HG02870 (cell line): ENCODE results near the gene SULT1E1.

Experiments used
- ATAC-seq: cut with Tn5 transposase; IDR thresholded peaks from one replicate; pipeline ENCODE4 v1.9.1; 2021; ENCODE audit warnings: mild to moderate bottlenecking, moderate library complexity; ENCODE audit not compliant: unreplicated experiment

Gene SULT1E1, protein sequence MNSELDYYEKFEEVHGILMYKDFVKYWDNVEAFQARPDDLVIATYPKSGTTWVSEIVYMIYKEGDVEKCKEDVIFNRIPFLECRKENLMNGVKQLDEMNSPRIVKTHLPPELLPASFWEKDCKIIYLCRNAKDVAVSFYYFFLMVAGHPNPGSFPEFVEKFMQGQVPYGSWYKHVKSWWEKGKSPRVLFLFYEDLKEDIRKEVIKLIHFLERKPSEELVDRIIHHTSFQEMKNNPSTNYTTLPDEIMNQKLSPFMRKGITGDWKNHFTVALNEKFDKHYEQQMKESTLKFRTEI

DNA sequence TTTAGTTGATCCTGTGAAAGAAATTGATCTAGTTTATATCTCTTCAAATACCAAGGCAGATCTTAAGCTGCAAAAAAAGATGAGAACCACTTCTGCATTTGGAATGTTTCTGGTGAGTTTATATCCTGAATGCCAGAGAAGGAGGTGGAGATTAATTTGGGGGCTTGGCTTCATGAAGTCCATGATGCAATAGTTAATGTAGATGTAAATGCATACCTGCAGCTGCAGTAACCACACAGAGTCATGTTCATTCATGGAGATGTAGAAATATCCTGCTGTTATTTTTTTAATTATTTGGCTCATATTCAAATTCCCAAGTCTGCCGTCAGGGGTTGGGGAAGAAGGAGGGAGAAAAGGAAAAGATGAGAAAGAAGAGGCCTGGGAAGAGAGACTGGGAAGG is at the start of gene SULT1E1:
Gene SULT1E1, minus strand, starts transcription at position 94 of the 400 bp plus-strand sequence. CDS start 2,501 bp downstream, outside the sequence.
- no peak for ATAC-seq

DNA sequence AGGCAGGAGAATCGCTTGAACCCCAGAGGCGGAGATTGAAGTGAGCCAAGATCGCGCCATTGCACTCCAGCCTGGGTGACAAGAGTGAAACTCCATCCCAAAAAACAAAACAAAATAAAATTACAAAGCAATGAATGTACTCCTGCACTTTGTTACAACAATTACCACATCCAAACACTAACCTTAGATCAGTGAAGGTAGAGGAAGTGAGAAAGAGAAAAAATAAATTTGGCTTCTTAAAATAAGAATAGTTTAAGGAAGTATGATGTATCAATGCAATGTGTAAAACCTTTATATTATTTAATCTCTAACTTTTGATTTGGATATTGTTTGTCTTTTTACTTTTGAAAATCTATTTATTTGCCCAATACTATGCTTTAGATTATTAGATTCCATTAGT is 49.2 kb upstream of the SULT1E1 start:
- no peak for ATAC-seq

DNA sequence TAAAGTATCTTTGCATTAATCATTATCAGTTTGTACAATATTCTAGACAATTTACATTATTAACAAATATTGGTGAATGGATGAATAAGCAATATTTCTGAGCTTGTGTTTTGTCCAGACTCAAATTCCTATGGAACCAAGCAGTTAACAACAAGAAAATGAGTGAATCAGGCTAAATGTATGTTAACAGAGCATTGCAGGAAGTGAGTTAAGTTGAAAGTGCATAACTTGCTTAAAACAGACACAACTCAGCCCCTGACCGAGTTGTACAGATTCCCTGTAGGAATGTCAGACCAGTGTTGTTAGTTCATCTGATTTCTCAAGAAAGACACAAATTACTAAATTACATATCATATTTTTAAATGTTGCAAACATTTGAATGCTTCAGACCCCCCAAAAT is 47.2 kb upstream of the SULT1E1 start:
- ATAC-seq = no peak

DNA sequence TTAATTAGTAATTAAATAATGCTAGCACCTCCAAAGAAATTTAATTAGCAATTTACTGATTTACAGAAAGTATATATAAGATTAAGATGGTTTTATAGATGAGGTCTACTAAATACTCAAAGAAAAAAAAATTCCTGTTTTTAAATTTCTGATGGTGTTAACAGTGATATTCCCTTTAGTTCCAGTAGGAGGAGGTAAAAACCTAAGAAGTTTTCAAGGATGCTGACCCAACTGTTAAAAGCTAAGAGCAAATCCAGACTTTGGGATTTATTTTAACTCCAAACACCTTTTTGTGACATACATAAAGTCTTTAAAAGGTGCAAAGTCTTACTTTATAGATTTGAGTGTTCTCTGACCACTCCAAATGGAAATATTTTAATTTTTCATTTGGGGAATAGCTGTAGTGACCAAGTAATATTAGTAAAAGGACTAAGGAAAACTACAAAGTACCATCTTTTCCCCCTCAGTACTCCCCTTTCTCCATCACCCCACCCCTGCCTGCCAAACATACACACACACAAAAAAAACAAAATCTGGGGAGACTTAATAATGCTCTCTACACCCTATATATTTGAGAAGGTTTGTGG is 36.7 kb upstream of the SULT1E1 start:
- no peak for ATAC-seq

DNA sequence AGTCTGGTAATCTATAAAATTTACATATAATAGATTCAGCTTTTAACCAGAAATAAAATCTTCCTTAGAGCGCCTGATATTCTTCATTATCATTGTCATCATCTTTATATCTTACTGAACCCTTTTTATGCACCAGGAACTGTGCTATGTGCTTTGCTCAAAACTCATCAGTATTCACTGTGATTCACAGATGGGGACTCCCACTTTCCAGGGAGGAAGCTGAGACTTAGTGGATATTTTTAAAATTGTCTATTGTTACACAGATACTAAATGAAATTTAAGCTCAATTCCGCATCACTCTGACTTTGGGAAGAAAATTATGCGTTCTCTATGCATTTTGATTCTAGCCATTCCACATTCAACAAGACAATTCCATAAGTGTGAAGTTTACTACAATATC is 34.8 kb upstream of the SULT1E1 start:
- ATAC-seq = no peak

DNA sequence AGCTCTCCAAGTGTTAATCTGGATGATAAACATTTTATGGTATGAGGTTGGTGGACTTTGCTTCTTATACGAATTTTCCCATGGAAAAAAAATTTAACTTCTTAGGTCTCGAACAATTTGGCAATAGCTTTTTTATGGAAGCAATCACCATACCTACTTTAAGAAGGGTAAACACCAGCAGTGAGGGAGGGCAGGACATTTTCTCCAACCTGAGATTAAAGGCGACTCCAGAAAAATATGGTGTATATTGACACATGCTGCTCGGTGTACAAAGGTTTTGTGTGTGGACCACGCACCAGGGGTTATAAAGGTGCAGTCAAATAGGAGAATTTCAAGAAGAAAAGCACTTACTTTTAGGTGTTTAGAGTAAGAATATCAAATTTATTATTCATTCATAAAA is 34.2 kb upstream of the SULT1E1 start:
- no peak for ATAC-seq

DNA sequence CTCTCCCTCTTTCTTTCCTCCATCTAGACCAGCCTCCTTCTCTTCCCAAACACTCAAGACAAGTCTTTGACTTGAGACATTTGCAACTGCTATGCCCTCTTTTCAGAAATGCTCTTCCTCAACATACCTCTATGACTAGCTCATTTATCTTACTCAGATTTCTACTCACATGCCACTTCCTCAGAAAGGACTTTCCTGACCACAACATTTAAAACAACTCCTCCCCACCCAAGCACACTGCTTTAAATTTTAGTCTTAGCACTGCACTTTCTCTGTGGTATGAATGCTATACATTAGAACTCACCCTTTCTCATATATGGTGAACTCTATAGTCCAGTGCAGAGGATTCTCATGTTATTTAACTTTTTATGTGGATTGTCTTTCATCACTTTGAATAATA is 28.4 kb upstream of the SULT1E1 start:
- no peak for ATAC-seq

DNA sequence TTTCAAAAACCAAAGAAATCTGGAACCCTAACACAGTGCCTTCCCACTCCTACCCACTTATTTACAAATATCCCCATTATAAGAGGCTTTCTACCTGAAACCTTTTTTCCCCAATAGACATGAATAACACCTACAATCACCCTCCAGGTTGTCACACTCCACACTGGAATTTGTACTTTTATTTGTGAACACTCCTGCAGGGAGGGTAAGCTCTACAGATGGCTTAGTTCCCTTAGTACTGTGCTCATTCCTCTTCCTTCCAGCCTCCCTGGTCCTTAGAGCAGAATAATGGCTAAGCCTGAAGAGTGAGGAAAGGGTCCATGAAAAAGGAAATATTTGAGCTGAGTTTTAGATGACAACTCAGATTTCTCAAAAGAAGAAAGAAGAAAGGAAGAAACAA is 22.2 kb upstream of the SULT1E1 start:
- ATAC-seq = no peak

DNA sequence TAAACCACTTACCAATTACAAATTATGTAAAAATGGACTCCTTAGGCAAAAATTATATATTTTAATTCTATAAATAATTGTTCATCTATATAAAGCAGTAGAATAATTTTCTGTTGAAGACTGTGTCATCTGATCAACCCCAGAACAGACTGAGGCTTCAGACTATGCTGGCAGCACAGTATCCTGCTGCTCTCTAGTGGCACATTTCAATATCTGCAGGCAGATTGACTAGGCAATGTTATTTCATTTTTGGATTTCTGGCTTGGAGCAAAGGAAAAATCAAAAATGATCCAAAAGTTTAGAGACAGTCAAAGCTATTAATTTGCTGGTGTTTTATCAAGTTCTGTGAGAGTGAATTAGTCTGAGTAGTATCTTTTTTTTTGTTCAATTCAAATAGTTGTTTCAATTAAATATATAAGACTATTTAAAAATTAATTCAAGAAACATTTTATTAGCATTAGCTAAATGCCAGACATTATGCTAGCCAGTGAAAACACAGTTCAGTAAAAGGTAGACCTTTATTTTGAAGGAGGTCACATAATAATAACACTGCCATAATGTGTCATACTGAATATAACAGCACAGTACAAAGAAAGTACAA is 21.3 kb upstream of the SULT1E1 start:
- peak; percentile 87 for ATAC-seq

DNA sequence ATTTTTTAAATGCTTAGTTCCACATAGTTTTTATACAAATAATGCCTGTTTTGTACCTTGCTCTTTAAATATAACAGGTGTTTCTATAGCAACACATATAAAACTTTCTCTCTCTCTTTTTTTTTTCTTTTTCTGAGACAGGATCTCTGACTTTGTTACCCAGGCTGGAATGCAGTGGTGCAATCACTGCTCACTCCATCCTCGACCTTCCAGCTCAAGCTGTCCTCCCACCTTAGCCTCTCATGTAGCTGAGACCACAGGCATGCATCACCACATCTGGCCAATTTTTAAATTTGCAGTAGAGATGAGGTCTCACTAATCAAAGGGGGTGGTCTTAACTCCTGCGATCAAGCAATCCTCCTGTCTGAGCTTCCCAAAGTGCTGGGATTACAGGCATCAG is 18.3 kb upstream of the SULT1E1 start:
- ATAC-seq = no peak

DNA sequence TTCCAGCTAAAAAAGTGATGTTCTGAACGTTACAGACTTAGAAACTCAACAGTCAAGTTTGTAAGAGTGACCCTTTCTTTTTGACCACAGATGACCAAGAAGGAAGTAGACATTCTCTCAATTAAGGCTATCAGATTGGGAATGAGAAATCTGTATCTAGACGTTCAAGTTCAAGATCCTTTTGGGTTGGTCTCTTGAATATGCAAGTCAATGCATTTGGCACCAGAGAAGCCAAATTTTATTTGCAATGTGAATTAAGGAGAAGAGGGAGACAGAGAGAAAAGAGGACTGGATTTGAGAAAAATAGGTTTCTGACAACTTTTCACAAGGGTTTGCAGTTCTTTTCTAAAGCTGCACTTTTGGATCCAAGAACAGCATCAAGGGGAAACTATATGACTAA is 17.5 kb upstream of the SULT1E1 start:
- ATAC-seq = no peak

DNA sequence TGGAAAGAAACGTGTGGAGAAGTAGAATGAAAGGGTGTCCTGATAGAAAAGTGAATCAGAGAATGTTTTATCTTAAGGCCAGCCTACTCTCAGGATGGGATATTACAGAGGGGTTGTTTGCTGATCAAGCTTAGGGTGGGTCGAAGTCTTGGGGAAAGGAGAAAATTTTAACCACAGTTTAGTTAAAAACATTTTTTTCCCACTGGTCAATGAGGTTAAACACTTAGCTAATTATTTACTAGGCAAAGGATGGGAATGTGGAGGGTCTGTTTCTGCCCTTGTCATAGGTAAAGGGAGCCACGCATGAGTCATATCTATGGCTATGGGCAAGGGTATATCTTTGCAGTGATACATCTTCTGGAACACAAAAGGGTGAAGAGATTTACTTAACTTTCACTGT is 16.1 kb upstream of the SULT1E1 start:
- no peak for ATAC-seq

DNA sequence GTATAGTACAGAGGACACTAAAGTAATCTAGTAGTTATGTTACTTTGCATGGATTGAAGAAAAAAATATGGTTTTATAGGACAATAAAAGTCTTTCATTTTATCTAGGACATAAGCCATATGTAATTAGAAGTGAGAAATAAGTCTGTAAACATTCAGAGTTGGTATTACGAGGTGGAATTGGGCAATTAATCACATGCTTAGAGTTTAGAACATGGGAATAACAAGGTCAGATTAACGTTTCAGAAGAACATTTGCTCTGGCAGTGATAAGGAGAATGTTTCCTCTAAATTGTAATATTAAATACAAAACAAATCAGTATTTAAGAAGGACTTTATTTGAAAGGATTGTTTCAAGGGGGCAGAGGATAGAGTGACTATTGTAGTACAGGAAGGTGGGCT is 15.6 kb upstream of the SULT1E1 start:
- no peak for ATAC-seq

DNA sequence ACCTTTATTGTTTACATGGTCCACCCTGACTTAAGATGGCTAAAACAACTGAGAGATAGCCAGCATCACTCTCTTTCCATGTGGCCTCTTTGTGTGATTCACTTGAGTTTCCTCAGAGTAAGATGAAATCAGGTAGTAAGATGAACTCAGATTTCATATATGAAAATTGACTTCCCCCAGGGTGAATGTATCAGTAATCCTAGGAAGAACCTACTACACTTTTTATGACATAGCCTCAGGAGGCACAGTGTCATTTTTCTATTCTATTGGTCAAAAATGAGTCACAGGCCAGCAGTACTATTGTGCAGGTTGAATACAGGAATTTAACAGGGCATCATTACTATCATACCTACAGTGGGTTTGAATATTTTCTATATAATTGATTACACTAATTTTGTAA is 14.6 kb upstream of the SULT1E1 start:
- ATAC-seq = no peak

DNA sequence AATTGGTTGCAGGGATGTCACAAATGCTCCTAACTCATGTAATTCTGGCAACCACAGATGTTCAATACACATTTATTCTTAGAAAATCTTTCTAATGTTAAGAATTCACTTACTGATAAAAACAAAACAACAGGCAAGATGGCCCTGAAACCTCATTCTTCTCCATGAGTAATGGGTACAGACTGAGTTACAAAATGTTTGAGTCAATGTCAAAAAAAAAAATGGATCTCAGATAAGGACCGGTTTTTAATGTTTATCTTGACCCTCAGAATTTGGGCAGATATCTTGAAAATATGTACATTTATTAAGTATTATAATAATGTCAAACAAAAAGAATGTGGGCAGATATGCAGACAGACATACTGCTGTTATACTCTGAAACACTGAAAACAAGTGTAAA is 1.8 kb upstream of the SULT1E1 start:
- ATAC-seq = no peak

DNA sequence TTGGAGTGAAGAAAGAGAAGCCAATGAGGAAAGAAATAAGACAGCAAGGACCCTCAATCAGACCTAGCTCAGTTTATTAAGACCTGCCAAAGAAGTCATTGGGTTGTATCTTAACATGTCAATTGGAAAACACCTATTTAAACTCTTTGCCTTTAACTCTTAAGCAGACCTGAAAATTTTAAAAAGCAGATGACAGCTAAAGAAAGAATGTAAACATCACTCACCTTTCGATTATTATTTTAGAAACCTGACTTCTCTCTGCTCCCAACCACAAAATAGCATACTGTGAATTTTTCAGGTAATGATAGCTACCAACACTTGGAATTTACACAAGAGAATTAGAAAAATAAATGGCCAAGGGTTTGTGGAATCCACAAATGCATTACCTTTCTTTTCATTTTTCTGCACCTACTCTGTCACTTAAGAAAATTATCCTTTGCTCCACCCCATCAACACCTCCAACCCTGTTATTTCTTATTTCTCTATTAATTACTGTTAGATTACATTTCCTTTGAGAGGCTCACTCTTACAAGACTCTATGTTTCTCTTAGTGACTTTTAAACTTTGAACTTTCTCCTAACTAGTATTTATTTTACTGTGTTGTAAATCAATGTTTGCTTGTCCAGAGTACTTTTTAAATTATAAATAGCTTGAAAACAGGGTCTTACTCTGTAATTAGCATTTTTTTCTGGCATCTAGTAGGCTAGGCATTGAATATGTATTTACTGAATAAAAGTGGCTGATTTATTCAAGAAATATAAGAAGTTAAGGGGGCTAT is 765 bp upstream of the SULT1E1 start:
- no peak for ATAC-seq

DNA sequence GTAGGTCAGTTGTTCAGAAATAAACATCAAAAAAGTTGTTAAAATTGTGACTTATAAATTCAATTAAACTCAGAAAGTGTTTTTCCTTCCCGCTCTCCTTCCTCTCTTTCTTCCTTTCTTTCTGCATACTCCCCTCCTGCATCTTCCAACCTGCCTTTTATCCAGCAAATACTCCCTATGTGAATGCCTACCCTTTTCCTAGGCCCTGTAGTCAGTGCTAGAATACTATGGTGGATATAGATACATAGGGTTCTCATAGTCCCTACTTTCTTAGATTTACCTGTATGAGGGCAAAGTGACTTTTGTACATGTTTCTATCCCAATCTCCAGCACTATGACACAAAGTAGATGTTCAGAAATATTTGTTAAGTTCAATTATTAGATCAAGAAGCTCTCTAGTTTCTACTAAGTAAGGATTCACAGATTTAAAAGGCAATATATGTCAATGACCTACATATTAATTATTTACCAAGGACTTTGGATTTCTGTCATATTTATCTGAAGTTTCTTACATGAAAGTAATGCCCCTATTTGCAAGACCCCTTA is 732 bp downstream of the SULT1E1 start:
- no peak for ATAC-seq

DNA sequence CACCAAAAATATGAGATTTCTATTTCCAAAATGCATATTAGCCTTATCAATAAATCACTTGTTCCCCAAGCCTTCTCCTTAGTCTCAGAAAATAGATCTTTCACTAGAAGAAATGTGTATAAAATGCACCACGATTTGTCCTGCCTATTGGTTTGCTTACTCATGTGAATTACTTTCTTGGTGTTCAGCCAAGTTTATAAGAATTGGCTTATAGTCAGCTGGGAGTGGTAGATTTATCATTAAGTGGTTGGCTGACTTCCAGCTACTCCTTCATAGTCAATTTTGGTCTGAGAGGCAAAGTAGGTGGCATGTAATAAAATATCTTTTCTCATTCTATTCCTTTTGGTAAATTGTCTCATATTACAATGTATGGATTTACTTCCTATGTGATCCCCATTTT is 1.3 kb downstream of the SULT1E1 start:
- no peak for ATAC-seq

DNA sequence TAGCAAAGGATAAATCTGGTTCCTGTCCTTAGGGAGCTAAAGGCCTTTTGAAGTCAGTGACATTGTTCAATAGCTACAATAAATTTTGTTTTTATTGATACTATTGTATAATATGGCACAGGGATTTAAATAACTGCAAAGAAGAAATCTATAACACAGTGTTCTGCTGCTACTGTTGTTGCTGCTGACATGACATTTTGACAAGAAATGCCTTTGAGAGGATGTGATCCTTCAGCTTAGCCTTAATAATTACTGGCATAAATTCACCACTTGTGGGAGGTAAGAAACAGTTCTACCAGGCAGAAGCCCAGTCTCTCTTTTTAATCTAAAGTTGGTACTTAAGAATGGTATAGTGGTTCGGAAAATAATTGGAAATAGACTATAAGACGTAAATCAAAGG is 4.1 kb downstream of the SULT1E1 start:
- ATAC-seq = no peak

DNA sequence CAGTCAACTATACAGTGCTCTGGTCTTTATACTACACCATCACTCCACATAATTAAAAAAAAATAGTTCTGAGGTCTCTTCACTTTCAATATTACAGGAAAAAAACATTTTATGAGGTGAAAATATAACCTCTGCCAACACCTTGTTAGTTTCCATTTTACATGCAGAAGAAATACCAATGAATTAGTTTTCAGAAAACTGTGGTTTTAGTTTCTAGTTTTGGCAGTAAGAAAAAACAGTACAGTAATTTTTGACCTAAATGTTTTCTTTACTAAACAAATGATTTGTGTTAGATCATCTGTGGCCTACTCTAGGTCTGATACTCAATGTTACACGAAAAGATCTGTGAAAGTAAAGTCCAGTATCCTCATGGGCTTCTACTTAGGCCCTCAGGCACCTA is 10.0 kb downstream of the SULT1E1 start:
- peak; percentile 86 for ATAC-seq

DNA sequence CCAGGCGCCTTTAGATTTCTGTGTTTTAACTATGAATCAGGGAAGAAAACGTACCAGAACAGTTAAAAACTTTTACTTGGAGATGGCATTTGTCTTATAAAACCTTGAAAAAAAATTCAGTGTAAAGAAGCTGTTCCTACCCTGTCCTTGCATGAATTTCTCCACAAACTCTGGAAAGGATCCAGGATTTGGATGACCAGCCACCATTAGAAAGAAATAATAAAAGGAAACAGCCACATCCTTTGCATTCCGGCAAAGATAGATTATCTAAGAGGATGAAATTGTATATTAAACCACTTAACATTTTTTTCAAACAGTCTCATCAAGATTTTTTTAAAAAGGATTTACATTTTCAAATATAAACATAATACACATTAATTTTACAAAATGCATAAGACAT is 10.6 kb downstream of the SULT1E1 start:
- ATAC-seq = no peak

DNA sequence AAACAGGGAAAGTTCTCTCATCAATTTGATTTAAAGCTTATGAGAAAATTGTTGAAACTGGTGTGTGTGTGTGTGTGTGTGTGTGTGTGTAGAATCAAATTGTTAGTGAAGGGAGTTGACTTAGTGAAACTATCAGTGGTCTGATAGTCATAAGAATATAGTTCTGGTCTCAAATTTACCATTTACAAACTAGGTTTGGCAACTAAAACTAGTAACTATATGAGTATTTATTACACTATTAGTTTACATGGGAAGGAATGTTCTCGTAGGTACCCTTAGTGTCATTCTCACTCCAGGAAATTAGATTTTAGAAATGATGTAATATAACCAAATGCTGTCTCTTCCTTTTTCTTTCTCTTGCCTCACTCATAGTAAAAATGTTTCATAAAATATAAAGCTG is 11.9 kb downstream of the SULT1E1 start:
- peak; percentile 41 for ATAC-seq
